Esophagus squamous epithelium (tissue), 5 donors: Measurements from ENCODE around the gene LGMN. TPM values are rescaled to one million over a fixed set of nuclear protein-coding genes. Genes with fewer than 3 reads are reported as not detected.
"Not testable (repeated sequence)": the region's sequence is repeated elsewhere in the genome, so short reads cannot be mapped to it uniquely, and the experiment has no call there.

Experiments
- DNase-seq: peaks from one replicate; lab custom pipeline; 2025; lab: John Stamatoyannopoulos, UW
- H3K27ac ChIP-seq, 4 donors: fragments of 200-600 bp; sonication (generic); one replicate each; pipeline ENCODE4 v1.5.1; 2016 to 2019; ENCODE audit warnings: mild to moderate bottlenecking in 1 of 4
- H3K27me3 ChIP-seq, 4 donors: fragments of 200-600 bp; sonication (generic); 1 replicate in 3 of 4; 2 replicates in 1 of 4; pipeline versions ENCODE4 v1.5.1 to v1.6.0; 2017 to 2021; ENCODE audit warnings: antibody characterized with exemption in 1 of 4
- H3K36me3 ChIP-seq, 3 donors: fragments of 200-600 bp; sonication (generic); one replicate each; pipeline ENCODE4 v1.5.1; 2016 to 2019
- H3K4me1 ChIP-seq, 3 donors: fragments of 200-600 bp; sonication (generic); one replicate each; pipeline ENCODE4 v1.5.1; 2017 to 2019
- H3K4me3 ChIP-seq, 4 donors: fragments of 200-600 bp; sonication (generic); 1 replicate in 3 of 4; 2 replicates in 1 of 4; pipeline ENCODE4 v1.5.1; 2016 to 2019; ENCODE audit warnings: mild to moderate bottlenecking in 2 of 4, moderate library complexity in 1 of 4
- H3K9me3 ChIP-seq, 3 donors: fragments of 200-600 bp; sonication (generic); one replicate each; pipeline ENCODE4 v1.5.1; 2016 to 2019
- CTCF ChIP-seq, 6 experiments: fragments of 450-650 bp in 4 of 6; fragments of 200-600 bp in 2 of 6; sonication (generic) in 2 of 6; IDR thresholded peaks; one replicate each; pipeline ENCODE4 v1.5.1; 2016 to 2019; ENCODE audit warnings: antibody characterized with exemption in 6 of 6, mild to moderate bottlenecking in 4 of 6, moderate library complexity in 4 of 6
- POLR2A ChIP-seq, 4 donors: fragments of 450-650 bp; IDR thresholded peaks; one replicate each; pipeline ENCODE4 v1.6.1; 2017; ENCODE audit warnings: antibody characterized with exemption in 4 of 4, mild to moderate bottlenecking in 4 of 4, moderate library complexity in 3 of 4
- WGBS, 2 donors: methylation state at CpG; one replicate each; pipeline ENCODE4 v1.1.5; 2018; 5-methylcytosine and 5-hydroxymethylcytosine counted together
- intact Hi-C: fragments of 100-400 bp; cut with DNase I; formaldehyde crosslinking; loops from one replicate; pipeline ENCODE4 v1.15.0; 2022
- total RNA-seq, 4 donors: library from RNA; depleted of rRNA; stranded (reverse); fragments of >200 nt; gene quantifications; one replicate each; pipeline ENCODE4 v1.1.0, GENCODE V29; 2016
- donor health status: DM: yes; HTN: yes; CAD: no.

Gene LGMN
- total RNA-seq, 4 donors from 2014 or later = 42.6 to 107 (median 70.8) TPM

DNA sequence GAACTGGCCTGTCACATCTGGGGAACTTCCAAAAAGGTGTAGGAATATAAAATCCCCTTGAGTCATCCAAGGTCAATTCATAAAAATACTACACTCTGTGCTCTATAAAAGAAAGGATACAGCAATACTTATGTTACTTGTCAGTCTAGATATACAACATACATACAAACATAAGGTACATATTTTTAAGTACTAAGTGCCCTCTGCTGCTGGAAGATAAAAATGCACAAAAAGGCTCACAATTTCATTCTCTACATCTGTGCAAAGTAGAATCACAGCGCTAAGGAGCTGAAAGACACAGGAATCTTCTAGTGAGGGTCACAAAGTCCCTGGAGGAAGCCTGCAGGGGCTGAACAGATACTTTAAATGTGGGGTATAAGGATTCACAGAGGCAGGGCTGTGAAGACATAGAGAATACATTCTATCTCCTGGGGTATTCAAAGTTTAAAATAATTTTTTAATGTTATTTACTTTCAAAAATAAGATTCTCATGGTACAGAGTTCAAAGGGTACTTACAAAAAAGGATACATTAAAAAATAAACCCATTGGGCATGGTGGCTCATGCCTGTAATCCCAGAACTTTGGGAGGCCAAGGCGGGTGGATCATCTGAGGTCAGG is 35.5 kb upstream of the LGMN start:
- H3K27ac ChIP-seq = no peak overlapping the region
- no peak for DNase-seq
- peaks cover 0 to 3% (median 0%) of the 10 kb centered on the region in 3 donors for H3K9me3 ChIP-seq
- TF ChIP-seq POLR2A (IDR thresholded peaks at IDR 0.05) (no peak), CTCF (IDR thresholded peaks at IDR 0.05) (peak; percentile 43 to 75 (median 55))
- 39 to 45% methylated on average over 2 of the region's 2 CpGs for WGBS, 2 donors
- no peaks in the 10 kb centered on the region for H3K27me3 ChIP-seq
- no peak overlapping the region for H3K4me3 ChIP-seq
- intact Hi-C loops = loop anchor here (10.0 kb wide), 2 partner anchors 69 to 99 kb away; no protein-coding TSS in a partner anchor
- H3K36me3 ChIP-seq = no peaks in the 10 kb centered on the region
- peaks cover 0 to 9% (median 0%) of the 10 kb centered on the region in 3 donors for H3K4me1 ChIP-seq

DNA sequence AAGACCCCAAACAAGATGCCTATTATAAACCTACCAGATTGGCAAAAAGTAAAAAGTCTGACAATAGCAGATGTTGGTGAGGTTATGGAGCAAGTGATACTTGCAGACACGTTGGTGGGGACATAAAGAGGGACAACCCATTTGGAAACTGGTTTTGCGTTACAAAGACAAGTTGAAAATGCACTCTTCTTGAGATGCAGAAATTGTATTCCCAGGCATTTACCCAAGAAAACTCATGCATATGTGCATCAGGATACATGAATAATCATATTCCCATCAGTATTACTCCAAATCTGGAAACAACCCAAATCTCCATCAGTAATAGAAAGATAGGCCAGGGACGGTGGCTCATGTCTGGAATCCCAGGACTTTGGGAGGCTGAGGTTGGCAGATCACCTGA is 32.9 kb upstream of the LGMN start:
- Histone ChIP-seq H3K9me3 (no peaks in the 10 kb centered on the region), H3K4me1 (peaks cover 0 to 9% (median 0%) of the 10 kb centered on the region in 3 donors), H3K4me3 (no peak overlapping the region), H3K27ac (no peak overlapping the region), H3K36me3 (no peaks in the 10 kb centered on the region), H3K27me3 (no peaks in the 10 kb centered on the region)
- TF ChIP-seq CTCF (IDR thresholded peaks at IDR 0.05) (no peak), POLR2A (IDR thresholded peaks at IDR 0.05) (no peak)
- DNase-seq = no peak
- intact Hi-C loops = loop anchor here (10.0 kb wide), 2 partner anchors 67 to 97 kb away; no protein-coding TSS in a partner anchor
- 69% methylated on average over 2 to 3 of the region's 3 CpGs for WGBS, 2 donors

GRCh38 chr14:92780444-92781232 is 32.2 kb upstream of the LGMN start:
- no peak overlapping the region for H3K27ac ChIP-seq
- TF ChIP-seq CTCF (IDR thresholded peaks at IDR 0.05) (no peak), POLR2A (IDR thresholded peaks at IDR 0.05) (no peak)
- intact Hi-C loops = loop anchor here (10.0 kb wide), 2 partner anchors 66 to 96 kb away; no protein-coding TSS in a partner anchor
- H3K27me3 ChIP-seq = no peaks in the 10 kb centered on the region
- H3K4me3 ChIP-seq = no peak overlapping the region
- H3K36me3 ChIP-seq = no peaks in the 10 kb centered on the region
- 65 to 83% methylated on average over 6 to 7 of the region's 7 CpGs for WGBS, 2 donors
- H3K9me3 ChIP-seq = no peaks in the 10 kb centered on the region
- DNase-seq = no peak
- H3K4me1 ChIP-seq = peaks cover 0 to 3% (median 0%) of the 10 kb centered on the region in 3 donors

- DNase-seq, intact Hi-C loops, H3K27ac ChIP-seq, H3K4me3 ChIP-seq, H3K9me3 ChIP-seq, H3K36me3 ChIP-seq, H3K4me1 ChIP-seq, H3K27me3 ChIP-seq: not testable (repeated sequence)
- WGBS, 2 donors = 94 to 100% methylated on average over 2 of the region's 3 CpGs
These were observed 30.6 kb upstream of the LGMN start for GRCh38 chr14:92778868-92779565.

- H3K4me1 ChIP-seq, DNase-seq, H3K4me3 ChIP-seq, H3K27me3 ChIP-seq, intact Hi-C loops, H3K9me3 ChIP-seq, H3K36me3 ChIP-seq: not testable (repeated sequence)
- 10 to 14% methylated on average over 1 to 2 of the region's 2 CpGs for WGBS, 2 donors
- H3K27ac ChIP-seq = peak overlapping the region in 1 of 4 donors; percentile 34
These were observed 26.9 kb upstream of the LGMN start for GRCh38 chr14:92775292-92775691.
